Measurements from ENCODE around the gene DES.

DES gene

GRCh38 chr2:219457784-219458369 is 39.7 kb downstream of the DES start:
- peak; percentile 72 for DNase-seq (ENCODE audit: low read depth)
- H3K4me3 ChIP-seq (ENCODE audit: low read length) = no peak overlapping the region
- TF ChIP-seq, protein P1, sequence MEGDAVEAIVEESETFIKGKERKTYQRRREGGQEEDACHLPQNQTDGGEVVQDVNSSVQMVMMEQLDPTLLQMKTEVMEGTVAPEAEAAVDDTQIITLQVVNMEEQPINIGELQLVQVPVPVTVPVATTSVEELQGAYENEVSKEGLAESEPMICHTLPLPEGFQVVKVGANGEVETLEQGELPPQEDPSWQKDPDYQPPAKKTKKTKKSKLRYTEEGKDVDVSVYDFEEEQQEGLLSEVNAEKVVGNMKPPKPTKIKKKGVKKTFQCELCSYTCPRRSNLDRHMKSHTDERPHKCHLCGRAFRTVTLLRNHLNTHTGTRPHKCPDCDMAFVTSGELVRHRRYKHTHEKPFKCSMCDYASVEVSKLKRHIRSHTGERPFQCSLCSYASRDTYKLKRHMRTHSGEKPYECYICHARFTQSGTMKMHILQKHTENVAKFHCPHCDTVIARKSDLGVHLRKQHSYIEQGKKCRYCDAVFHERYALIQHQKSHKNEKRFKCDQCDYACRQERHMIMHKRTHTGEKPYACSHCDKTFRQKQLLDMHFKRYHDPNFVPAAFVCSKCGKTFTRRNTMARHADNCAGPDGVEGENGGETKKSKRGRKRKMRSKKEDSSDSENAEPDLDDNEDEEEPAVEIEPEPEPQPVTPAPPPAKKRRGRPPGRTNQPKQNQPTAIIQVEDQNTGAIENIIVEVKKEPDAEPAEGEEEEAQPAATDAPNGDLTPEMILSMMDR (IDR thresholded peaks at IDR 0.05; ENCODE audit: insufficient read depth, low read depth, low read length, missing control alignments) = no peak

GRCh38 chr2:219458996-219459395 is 40.8 kb downstream of the DES start:
- TF ChIP-seq, protein P1 (IDR thresholded peaks at IDR 0.05; ENCODE audit: insufficient read depth, low read depth, low read length, missing control alignments) = no peak
- DNase-seq (ENCODE audit: low read depth) = no peak

DNA sequence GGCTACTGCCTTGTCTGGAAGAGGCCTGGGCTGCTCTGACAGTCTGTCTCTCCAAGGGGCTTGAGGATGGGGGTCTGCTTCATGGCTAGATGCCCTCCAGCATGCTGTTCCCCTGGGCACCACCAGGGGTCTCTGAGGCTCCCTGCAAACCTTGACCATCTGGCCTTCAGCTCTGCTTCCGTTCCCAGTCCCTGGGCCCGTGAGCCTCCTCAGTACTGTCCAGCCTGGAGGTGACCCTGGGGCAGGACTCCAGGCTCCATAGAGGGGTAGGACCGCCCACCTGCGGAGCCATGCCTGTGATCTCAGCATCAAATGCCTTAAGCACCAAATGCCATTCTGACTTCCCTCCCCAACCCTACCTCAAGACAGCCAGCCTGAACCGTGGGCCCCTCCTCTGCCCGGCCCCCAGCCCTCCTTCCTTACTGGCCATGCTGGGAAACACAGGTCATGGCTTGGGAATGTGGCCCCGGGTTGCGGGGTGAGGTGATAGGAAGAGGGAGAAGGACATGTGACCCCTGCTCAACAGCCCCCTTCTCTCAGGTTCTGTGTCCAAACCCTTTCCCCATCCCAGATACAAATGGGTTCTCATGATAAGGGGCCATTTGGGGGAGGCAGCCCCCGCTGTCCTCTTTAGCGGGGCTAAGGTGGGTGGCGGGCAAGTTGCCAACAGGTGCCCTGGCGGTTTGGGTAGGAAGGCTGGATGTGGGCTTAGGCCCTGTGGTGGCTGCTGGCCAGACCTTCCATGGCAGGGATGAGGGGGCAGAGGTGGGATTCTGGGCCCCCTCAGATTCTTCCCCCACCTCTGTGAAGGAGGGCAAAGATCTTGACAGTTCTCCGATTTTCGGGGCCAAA is 41.5 kb downstream of the DES start:
- H3K4me3 ChIP-seq (ENCODE audit: low read length) = no peak overlapping the region
- TF ChIP-seq, protein P1 (IDR thresholded peaks at IDR 0.05; ENCODE audit: insufficient read depth, low read depth, low read length, missing control alignments) = peak; percentile 89
- DNase-seq (ENCODE audit: low read depth) = peak; percentile 42

More at GRCh38 chr2:219458996-219459395, 40.8 kb downstream of the DES start:
- H3K4me3 ChIP-seq (ENCODE audit: low read length) = no peak overlapping the region

- DNase-seq (ENCODE audit: low read depth) = no peak
- TF ChIP-seq, protein P1 (IDR thresholded peaks at IDR 0.05; ENCODE audit: insufficient read depth, low read depth, low read length, missing control alignments) = no peak
- no peak overlapping the region for H3K4me3 ChIP-seq (ENCODE audit: low read length)
These were observed 42.3 kb downstream of the DES start for GRCh38 chr2:219460424-219460926.

- TF ChIP-seq, protein P1 (IDR thresholded peaks at IDR 0.05; ENCODE audit: insufficient read depth, low read depth, low read length, missing control alignments) = no peak
- no peak for DNase-seq (ENCODE audit: low read depth)
- H3K4me3 ChIP-seq (ENCODE audit: low read length) = no peak overlapping the region
These were observed 42.9 kb downstream of the DES start for GRCh38 chr2:219461047-219461514.

DNA sequence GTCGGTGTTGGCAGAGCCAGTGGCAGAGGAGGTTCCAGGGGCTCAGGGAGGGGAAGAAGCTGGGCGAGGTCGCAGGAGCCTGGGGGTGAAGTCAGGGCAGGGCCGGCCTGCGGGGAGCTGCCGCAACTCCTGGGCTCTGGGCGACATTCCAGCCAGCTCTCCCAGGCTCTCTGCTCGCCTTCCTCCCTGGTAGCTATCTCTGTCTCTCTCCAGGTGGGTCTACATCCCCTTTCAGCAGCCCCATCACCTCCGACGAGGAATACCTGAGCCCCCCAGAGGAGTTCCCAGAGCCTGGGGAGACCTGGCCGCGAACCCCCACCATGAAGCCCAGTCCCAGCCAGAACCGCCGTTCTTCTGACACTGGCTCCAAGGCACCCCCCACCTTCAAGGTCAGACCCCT is 43.5 kb downstream of the DES start:
- TF ChIP-seq, protein P1 (IDR thresholded peaks at IDR 0.05; ENCODE audit: insufficient read depth, low read depth, low read length, missing control alignments) = no peak
- H3K4me3 ChIP-seq (ENCODE audit: low read length) = no peak overlapping the region
- no peak for DNase-seq (ENCODE audit: low read depth)

All from epithelial cell of esophagus (primary cell).